Mesenchymal stem cell (in vitro differentiated cells and primary cell): ENCODE measurements around the gene PLA2G4C.

Experiments
- DNase-seq: peaks from one replicate; pipeline ENCODE4 v3.0.0-alpha.2; 2013
- H2AFZ ChIP-seq: one replicate; pipeline ENCODE4 v1.6.1; 2013; ENCODE audit warnings: low read depth, mild to moderate bottlenecking, control low read depth, inconsistent platforms, low read length, moderate library complexity
- H2AK5ac ChIP-seq: 2 replicates; pipeline ENCODE4 v1.6.1; 2013; ENCODE audit warnings: low read length, moderate library complexity, mild to moderate bottlenecking, inconsistent platforms; ENCODE audit not compliant: severe bottlenecking
- H2BK120ac ChIP-seq: one replicate; pipeline ENCODE4 v1.6.1; 2013; ENCODE audit warnings: low read depth, mild to moderate bottlenecking, inconsistent platforms, low read length, moderate library complexity
- H2BK12ac ChIP-seq, 2 experiments: one replicate each; pipeline ENCODE4 v1.6.1; 2013; ENCODE audit warnings: inconsistent platforms in 2 of 2, low read length in 2 of 2, mild to moderate bottlenecking in 2 of 2, moderate library complexity in 2 of 2, control low read depth in 1 of 2
- H2BK15ac ChIP-seq: one replicate; pipeline ENCODE4 v1.6.1; 2013; ENCODE audit warnings: mild to moderate bottlenecking, low read depth, inconsistent platforms; ENCODE audit not compliant: poor library complexity, severe bottlenecking
- H2BK5ac ChIP-seq: 2 replicates; pipeline ENCODE4 v1.6.1; 2013; ENCODE audit warnings: low read depth, mild to moderate bottlenecking, low read length, control low read depth, inconsistent platforms; ENCODE audit not compliant: poor library complexity, severe bottlenecking
- H3K14ac ChIP-seq, 2 experiments: one replicate each; pipeline ENCODE4 v1.6.1; 2013; ENCODE audit warnings: inconsistent platforms in 2 of 2, low read length in 2 of 2, control low read depth in 1 of 2, mild to moderate bottlenecking in 1 of 2, moderate library complexity in 1 of 2
- H3K18ac ChIP-seq, 2 experiments: one replicate each; pipeline ENCODE4 v1.6.1; 2013; ENCODE audit warnings: inconsistent platforms in 2 of 2, low read length in 2 of 2, control low read depth in 1 of 2, low read depth in 1 of 2, mild to moderate bottlenecking in 1 of 2
- H3K23ac ChIP-seq, 2 experiments: one replicate each; pipeline ENCODE4 v1.6.1; 2013; ENCODE audit warnings: inconsistent platforms in 2 of 2, low read length in 2 of 2, mild to moderate bottlenecking in 2 of 2, moderate library complexity in 2 of 2, control low read depth in 1 of 2
- H3K27ac ChIP-seq: 2 replicates; pipeline ENCODE4 v1.5.1; 2013; ENCODE audit warnings: mild to moderate bottlenecking, moderate library complexity, low read length, control low read depth, inconsistent platforms; ENCODE audit not compliant: poor library complexity, severe bottlenecking
- H3K27me3 ChIP-seq, 2 experiments: 2 replicates each; pipeline versions ENCODE4 v1.6.1 to v1.7.0; 2013; ENCODE audit warnings: low read length in 2 of 2, mild to moderate bottlenecking in 2 of 2, moderate library complexity in 2 of 2, control low read depth in 1 of 2, inconsistent platforms in 1 of 2; ENCODE audit not compliant: control insufficient read depth in 1 of 2, insufficient read depth in 1 of 2
- H3K36me3 ChIP-seq, 2 experiments: 2 replicates each; pipeline versions ENCODE4 v1.6.1 to v1.7.0; 2013; ENCODE audit warnings: low read length in 2 of 2, control low read depth in 1 of 2, inconsistent platforms in 1 of 2, low read depth in 1 of 2, mild to moderate bottlenecking in 1 of 2; ENCODE audit not compliant: insufficient read depth in 2 of 2, control insufficient read depth in 1 of 2
- H3K4ac ChIP-seq, 2 experiments: one replicate each; pipeline ENCODE4 v1.6.1; 2013; ENCODE audit warnings: inconsistent platforms in 2 of 2, low read length in 2 of 2, mild to moderate bottlenecking in 2 of 2, moderate library complexity in 2 of 2, control low read depth in 1 of 2, low read depth in 1 of 2
- H3K4me1 ChIP-seq: 2 replicates; pipeline ENCODE4 v1.6.1; 2013; ENCODE audit warnings: low read depth, low read length, control low read depth; ENCODE audit not compliant: control insufficient read depth, insufficient read depth
- H3K4me2 ChIP-seq: 2 replicates; pipeline ENCODE4 v1.6.1; 2013; ENCODE audit warnings: low read length, mild to moderate bottlenecking, inconsistent platforms; ENCODE audit not compliant: poor library complexity, severe bottlenecking
- H3K4me3 ChIP-seq, 2 experiments: 2 replicates each; pipeline versions ENCODE4 v1.5.1 to v1.7.0; 2013; ENCODE audit warnings: low read length in 2 of 2, mild to moderate bottlenecking in 2 of 2, control low read depth in 1 of 2, low read depth in 1 of 2; ENCODE audit not compliant: insufficient read depth in 1 of 2
- H3K79me1 ChIP-seq: replicated peaks from 2 replicates; pipeline ENCODE4 v1.6.1; 2013; ENCODE audit warnings: mild to moderate bottlenecking, control low read depth, low read length, inconsistent platforms; ENCODE audit not compliant: poor library complexity, severe bottlenecking
- H3K9ac ChIP-seq: 2 replicates; pipeline ENCODE4 v1.7.0; 2013; ENCODE audit warnings: mild to moderate bottlenecking, low read length, moderate library complexity
- H3K9me3 ChIP-seq: 2 replicates; pipeline ENCODE4 v1.7.0; 2013; ENCODE audit warnings: mild to moderate bottlenecking, low read length; ENCODE audit not compliant: control insufficient read depth
- H4K8ac ChIP-seq: one replicate; pipeline ENCODE4 v1.6.1; 2013; ENCODE audit warnings: inconsistent platforms, mild to moderate bottlenecking, low read length, moderate library complexity
- H4K91ac ChIP-seq: one replicate; pipeline ENCODE4 v1.6.1; 2013; ENCODE audit warnings: mild to moderate bottlenecking, low read length, inconsistent platforms
- WGBS: methylation state at CpG from one replicate; pipeline ENCODE4 v1.1.7; 2013; ENCODE audit warnings: mixed read lengths; 5-methylcytosine and 5-hydroxymethylcytosine counted together

Gene PLA2G4C

DNA sequence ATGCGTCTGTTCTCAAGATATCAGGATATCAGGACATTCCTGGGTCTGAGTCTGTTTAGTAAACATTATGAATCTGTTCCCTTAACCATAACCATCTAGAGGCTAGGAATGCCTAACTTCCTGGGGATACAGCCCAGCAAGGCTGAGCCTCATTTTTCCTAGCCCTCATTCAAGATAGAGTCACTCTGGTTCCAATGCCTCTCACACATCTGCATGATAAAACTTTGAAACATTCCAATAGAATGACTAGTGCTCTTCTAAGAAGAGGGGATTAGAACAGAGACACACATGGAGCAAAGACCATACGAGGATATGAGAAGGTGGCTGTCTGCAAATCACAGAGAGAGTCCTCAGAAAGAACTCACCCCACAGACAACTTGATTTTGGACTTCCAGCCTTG is 46.1 kb downstream of the PLA2G4C start:
- no peak overlapping the region for H4K8ac ChIP-seq
- H3K4me3 ChIP-seq, result no peak overlapping the region
- peak; percentile 13 for DNase-seq
- WGBS, result 91% methylated on average over 1 of the region's 2 CpGs
- no peak overlapping the region for H3K14ac ChIP-seq
- H2BK15ac ChIP-seq, result no peak overlapping the region
- no peaks in the 10 kb centered on the region for H3K4me1 ChIP-seq
- no peaks in the 10 kb centered on the region for H3K36me3 ChIP-seq
- H4K91ac ChIP-seq, result no peak overlapping the region
- no peak overlapping the region for H2AFZ ChIP-seq
- H2BK12ac ChIP-seq, result no peak overlapping the region
- no peak overlapping the region for H3K18ac ChIP-seq
- H2BK5ac ChIP-seq, result no peak overlapping the region
- no peak overlapping the region for H2BK120ac ChIP-seq
- H2AK5ac ChIP-seq, result no peak overlapping the region
- no peaks in the 10 kb centered on the region for H3K9me3 ChIP-seq
- H3K79me1 ChIP-seq, result no peaks in the 10 kb centered on the region
- H3K4ac ChIP-seq, result no peak overlapping the region
- H3K4me2 ChIP-seq, result no peak overlapping the region
- no peak overlapping the region for H3K23ac ChIP-seq
- peaks cover 0 to 29% of the 10 kb centered on the region in 2 experiments for H3K27me3 ChIP-seq
- no peak overlapping the region for H3K9ac ChIP-seq
- H3K27ac ChIP-seq, result no peak overlapping the region

DNA sequence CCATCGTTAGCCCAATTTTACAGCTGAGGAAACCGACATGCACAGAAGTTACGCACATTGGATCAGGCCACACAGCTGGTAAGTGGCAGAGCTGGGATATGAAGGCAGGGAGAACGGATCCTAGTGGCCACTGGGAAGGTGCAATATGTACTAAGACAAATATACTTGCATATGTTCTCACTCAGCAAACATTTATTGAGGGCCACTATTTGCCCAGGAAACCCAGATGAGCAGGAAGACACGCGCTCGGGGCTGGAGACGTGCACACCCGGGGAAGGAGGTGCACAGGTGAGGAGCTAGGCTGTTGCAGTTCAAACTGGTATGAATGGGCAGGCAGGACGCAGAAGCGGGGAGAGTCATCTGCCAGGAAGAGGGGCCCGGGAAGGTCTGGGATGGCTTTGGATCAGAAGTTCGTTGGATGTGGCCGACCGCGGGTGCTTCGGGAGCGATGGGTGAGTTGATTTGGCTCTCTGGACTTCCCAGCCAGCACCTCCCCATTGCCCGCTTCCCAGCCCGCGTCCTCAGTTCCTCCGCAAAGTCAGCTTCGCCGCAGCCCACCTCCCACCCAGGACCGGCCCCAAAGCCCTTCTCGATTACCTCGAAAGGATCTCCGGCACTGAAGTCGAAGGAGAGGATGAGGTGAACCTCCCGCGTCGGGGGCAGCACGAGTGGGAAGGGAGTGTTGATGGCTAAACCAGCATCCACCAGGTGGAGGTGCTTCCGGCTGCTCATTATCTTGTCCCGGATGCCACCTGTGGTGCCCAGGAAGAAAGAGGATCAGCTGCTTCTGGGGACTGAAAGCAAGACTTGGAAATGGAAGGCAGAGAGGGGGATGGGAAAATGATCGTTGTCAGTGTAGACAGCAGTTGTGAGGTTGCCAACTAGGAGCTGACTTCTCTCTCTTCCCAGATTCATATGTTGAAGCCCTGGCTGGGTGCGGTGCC is 48.9 kb downstream of the PLA2G4C start:
- Histone ChIP-seq H3K27me3 (peaks cover 0 to 24% of the 10 kb centered on the region in 2 experiments), H2AFZ (no peak overlapping the region)
- 69% methylated on average over 35 of the region's 37 CpGs for WGBS

DNA sequence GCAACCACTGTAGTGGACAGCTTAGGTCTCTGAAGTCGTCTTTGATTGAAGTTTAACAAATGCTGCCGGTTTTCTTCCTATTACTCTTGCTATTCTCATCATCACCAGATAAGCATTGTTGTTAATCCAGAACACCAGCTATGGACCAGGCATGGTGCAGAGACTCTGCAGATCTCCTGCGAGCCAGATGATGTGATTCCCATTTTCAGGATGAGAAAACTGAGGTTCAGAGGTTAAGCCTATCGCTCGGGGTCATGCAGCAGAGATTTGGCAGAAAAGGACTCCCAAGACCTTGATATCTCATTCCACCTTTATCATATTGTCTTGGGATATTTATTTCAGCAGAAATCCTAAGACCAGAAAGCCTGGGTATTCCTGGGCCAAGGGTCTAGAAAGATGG is 50.2 kb downstream of the PLA2G4C start:
- Histone ChIP-seq H3K4me2 (no peak overlapping the region), H2BK12ac (no peak overlapping the region), H4K8ac (no peak overlapping the region), H3K4me3 (no peak overlapping the region), H2AFZ (no peak overlapping the region), H3K18ac (no peak overlapping the region), H3K4ac (no peak overlapping the region), H3K4me1 (no peaks in the 10 kb centered on the region), H3K9me3 (no peaks in the 10 kb centered on the region), H3K9ac (no peak overlapping the region), H2BK120ac (no peak overlapping the region), H2AK5ac (no peak overlapping the region), H2BK15ac (no peak overlapping the region), H3K23ac (no peak overlapping the region), H3K14ac (no peak overlapping the region), H3K36me3 (no peaks in the 10 kb centered on the region), H4K91ac (no peak overlapping the region), H2BK5ac (no peak overlapping the region), H3K27ac (no peak overlapping the region), H3K27me3 (peaks cover 0 to 27% of the 10 kb centered on the region in 2 experiments), H3K79me1 (no peaks in the 10 kb centered on the region)
- no peak for DNase-seq
- 78% methylated on average over 3 of the region's 5 CpGs for WGBS

More for the DNA sequence above, 48.9 kb downstream of the PLA2G4C start:
- Histone ChIP-seq H3K9me3 (no peaks in the 10 kb centered on the region), H3K79me1 (no peaks in the 10 kb centered on the region), H2BK15ac (no peak overlapping the region), H4K8ac (no peak overlapping the region), H3K23ac (no peak overlapping the region), H3K9ac (no peak overlapping the region), H3K4me1 (no peaks in the 10 kb centered on the region), H3K4me2 (no peak overlapping the region), H4K91ac (no peak overlapping the region), H3K4ac (no peak overlapping the region), H2AK5ac (no peak overlapping the region), H3K27ac (no peak overlapping the region), H2BK120ac (no peak overlapping the region), H2BK12ac (no peak overlapping the region), H3K4me3 (no peak overlapping the region), H2BK5ac (no peak overlapping the region), H3K36me3 (no peaks in the 10 kb centered on the region), H3K14ac (no peak overlapping the region), H3K18ac (no peak overlapping the region)
- DNase-seq, result no peak

DNA sequence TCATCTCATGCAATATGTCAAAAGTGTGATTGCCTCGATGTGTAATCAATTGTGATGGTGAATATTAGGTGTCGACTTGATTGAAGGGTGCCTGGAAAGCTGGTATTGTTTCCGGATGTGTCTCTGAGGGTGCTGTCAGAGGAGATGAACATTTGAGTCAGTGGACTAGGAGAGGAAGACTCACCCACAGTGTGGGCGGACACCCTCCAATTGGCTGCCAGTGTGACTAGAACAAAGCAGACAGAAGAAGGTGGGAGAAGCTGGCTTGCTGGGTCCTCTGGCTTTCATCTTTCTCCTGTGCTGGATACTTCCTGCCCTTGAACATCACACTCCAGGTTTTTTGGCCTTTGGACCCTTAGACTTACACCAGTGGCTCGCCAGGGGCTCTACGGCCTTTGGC is 51.3 kb downstream of the PLA2G4C start:
- Histone ChIP-seq H2BK120ac (no peak overlapping the region), H2AK5ac (no peak overlapping the region), H3K4me1 (no peaks in the 10 kb centered on the region), H2AFZ (no peak overlapping the region), H3K79me1 (no peaks in the 10 kb centered on the region), H3K27me3 (peaks cover 0 to 27% of the 10 kb centered on the region in 2 experiments), H3K4me2 (no peak overlapping the region), H3K9ac (no peak overlapping the region), H3K4ac (no peak overlapping the region), H3K18ac (no peak overlapping the region), H3K23ac (no peak overlapping the region), H2BK15ac (no peak overlapping the region), H2BK5ac (no peak overlapping the region), H3K14ac (no peak overlapping the region), H3K4me3 (no peak overlapping the region), H2BK12ac (no peak overlapping the region), H3K36me3 (no peaks in the 10 kb centered on the region), H3K27ac (no peak overlapping the region), H4K91ac (no peak overlapping the region), H3K9me3 (no peaks in the 10 kb centered on the region), H4K8ac (no peak overlapping the region)
- DNase-seq, result no peak
- WGBS, result 89% methylated on average over 6 of the region's 6 CpGs
